Measurements from ENCODE around the gene MRTFA.

DNA sequence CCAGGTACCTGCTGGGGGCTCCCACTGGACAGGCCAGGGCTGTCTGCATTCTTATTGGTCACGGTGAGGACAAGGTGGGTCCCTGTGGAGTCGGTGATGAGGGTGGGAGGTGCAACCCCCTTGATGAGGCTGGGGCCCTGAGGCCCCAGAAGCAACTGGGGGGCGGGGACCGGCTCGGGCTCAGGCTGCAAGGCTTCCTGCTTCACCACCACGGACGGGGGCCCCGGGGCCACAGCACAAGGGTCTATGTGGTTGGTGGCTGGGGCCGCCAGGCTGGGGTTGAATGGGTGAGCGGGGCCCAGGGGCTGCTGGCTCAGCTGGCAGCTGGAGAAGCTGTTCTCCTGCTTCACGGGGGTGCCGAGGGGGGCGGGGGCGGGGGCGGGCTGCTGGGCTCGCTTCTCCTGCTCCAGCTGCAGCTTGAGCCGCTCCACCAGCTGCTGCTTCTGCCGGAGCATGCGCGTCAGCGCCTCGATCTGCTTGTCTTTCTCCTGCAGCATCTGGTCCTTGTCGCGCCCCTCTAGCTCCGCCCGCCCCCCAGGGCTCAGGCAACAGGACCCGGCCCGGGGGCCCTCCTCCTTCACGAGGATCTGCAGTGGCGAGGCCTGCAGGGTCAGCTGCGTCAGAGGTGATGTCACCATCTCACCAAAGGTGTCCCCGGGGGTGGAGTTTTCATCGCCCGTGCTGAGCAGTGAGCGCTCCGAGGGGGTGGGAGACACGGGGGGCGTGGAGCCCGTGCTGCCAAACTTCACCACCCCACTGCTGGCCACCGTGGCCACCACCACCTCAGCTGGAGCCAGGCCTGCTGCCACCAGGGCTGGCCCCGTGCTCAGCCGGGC is 217.9 kb downstream of the MRTFA start:
- TF ChIP-seq, protein P1, sequence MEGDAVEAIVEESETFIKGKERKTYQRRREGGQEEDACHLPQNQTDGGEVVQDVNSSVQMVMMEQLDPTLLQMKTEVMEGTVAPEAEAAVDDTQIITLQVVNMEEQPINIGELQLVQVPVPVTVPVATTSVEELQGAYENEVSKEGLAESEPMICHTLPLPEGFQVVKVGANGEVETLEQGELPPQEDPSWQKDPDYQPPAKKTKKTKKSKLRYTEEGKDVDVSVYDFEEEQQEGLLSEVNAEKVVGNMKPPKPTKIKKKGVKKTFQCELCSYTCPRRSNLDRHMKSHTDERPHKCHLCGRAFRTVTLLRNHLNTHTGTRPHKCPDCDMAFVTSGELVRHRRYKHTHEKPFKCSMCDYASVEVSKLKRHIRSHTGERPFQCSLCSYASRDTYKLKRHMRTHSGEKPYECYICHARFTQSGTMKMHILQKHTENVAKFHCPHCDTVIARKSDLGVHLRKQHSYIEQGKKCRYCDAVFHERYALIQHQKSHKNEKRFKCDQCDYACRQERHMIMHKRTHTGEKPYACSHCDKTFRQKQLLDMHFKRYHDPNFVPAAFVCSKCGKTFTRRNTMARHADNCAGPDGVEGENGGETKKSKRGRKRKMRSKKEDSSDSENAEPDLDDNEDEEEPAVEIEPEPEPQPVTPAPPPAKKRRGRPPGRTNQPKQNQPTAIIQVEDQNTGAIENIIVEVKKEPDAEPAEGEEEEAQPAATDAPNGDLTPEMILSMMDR (conservative IDR thresholded peaks at IDR 0.05): no peak
- no peak for TF ChIP-seq ZFX (IDR thresholded peaks at IDR 0.05)
